HepG2 (cell line): Measurements from ENCODE around the gene MIF. TPM values are rescaled to one million over a fixed set of nuclear protein-coding genes. Genes with fewer than 3 reads are reported as not detected.

ENCODE experiments used
- BRD4 ChIP-seq: sonication (generic); formaldehyde crosslinking; IDR thresholded peaks from 2 replicates; pipeline ENCODE4 v1.4.0; 2020; ENCODE audit warnings: missing genetic modification reagents
- CAMTA2 ChIP-seq: sonication (generic); formaldehyde crosslinking; IDR thresholded peaks from 2 replicates; pipeline ENCODE4 v1.4.0; 2020; ENCODE audit warnings: mild to moderate bottlenecking, missing genetic modification reagents, borderline replicate concordance
- DRAP1 ChIP-seq: IDR thresholded peaks from 2 replicates; pipeline ENCODE4 v1.6.1; 2016; ENCODE audit warnings: missing genetic modification reagents, missing compliant biosample characterization
- E2F2 ChIP-seq: sonication (generic); formaldehyde crosslinking; IDR thresholded peaks from 2 replicates; pipeline ENCODE4 v1.4.0; 2020; ENCODE audit warnings: missing genetic modification reagents, borderline replicate concordance
- ERF ChIP-seq: IDR thresholded peaks from 2 replicates; pipeline ENCODE4 v1.6.1; 2018; ENCODE audit warnings: missing biosample characterization, missing genetic modification reagents
- ETV6 ChIP-seq: sonication (generic); formaldehyde crosslinking; conservative IDR thresholded peaks from 2 replicates; pipeline ENCODE4 v1.4.0; 2020; ENCODE audit warnings: missing genetic modification reagents
- FOXP1 ChIP-seq, 2 experiments: fragments of 450-650 bp in 1 of 2; IDR thresholded peaks; 2 replicates each; pipeline ENCODE4 v1.6.1; 2017 to 2018; ENCODE audit warnings: antibody characterized with exemption in 1 of 2
- NFATC3 ChIP-seq: sonication (generic); formaldehyde crosslinking; IDR thresholded peaks from 2 replicates; pipeline ENCODE4 v1.5.1; 2020; ENCODE audit warnings: mild to moderate bottlenecking, missing genetic modification reagents
- NFKB2 ChIP-seq: sonication (generic); formaldehyde crosslinking; IDR thresholded peaks from 2 replicates; pipeline ENCODE4 v1.4.0; 2020; ENCODE audit warnings: missing genetic modification reagents, borderline replicate concordance
- NR1H2 ChIP-seq: sonication (generic); formaldehyde crosslinking; IDR thresholded peaks from 2 replicates; pipeline ENCODE4 v1.8.1; 2022; ENCODE audit warnings: low read depth, missing genetic modification reagents, borderline replicate concordance
- PCBP1 ChIP-seq: fragments of 200-400 bp; formaldehyde crosslinking; IDR thresholded peaks from 2 replicates; pipeline ENCODE4 v1.6.1; 2017; ENCODE audit warnings: mild to moderate bottlenecking, low read depth, low read length, borderline replicate concordance
- PITX1 ChIP-seq: sonication (generic); formaldehyde crosslinking; IDR thresholded peaks from 2 replicates; pipeline ENCODE4 v1.5.1; 2020; ENCODE audit warnings: mild to moderate bottlenecking, missing genetic modification reagents
- POLR2AphosphoS2 ChIP-seq: IDR thresholded peaks from 2 replicates; pipeline ENCODE4 v1.6.1; 2011; ENCODE audit warnings: low read depth, low read length, improper control_type of control experiment
- RBM22 ChIP-seq: fragments of 200-400 bp; formaldehyde crosslinking; optimal IDR thresholded peaks from 2 replicates; pipeline ENCODE3; 2017; ENCODE audit warnings: mild to moderate bottlenecking, low read length, moderate library complexity
- TFAP4 ChIP-seq: sonication (generic); IDR thresholded peaks from 2 replicates; pipeline ENCODE4 v1.6.1; 2016; ENCODE audit warnings: low read depth, borderline replicate concordance
- TMF1 ChIP-seq: sonication (generic); formaldehyde crosslinking; IDR thresholded peaks from 2 replicates; pipeline ENCODE4 v1.8.1; 2022; ENCODE audit warnings: low read depth, missing genetic modification reagents
- WIZ ChIP-seq: sonication (generic); formaldehyde crosslinking; IDR thresholded peaks from 2 replicates; pipeline ENCODE4 v1.5.1; 2020; ENCODE audit warnings: mild to moderate bottlenecking, missing genetic modification reagents
- ZIK1 ChIP-seq: sonication (generic); formaldehyde crosslinking; IDR thresholded peaks from 2 replicates; pipeline ENCODE4 v1.5.0; 2020; ENCODE audit warnings: mild to moderate bottlenecking, low read depth, missing genetic modification reagents, borderline replicate concordance
- ZNF205 ChIP-seq: IDR thresholded peaks from 2 replicates; pipeline ENCODE4 v1.6.1; 2018; ENCODE audit warnings: missing biosample characterization, missing genetic modification reagents
- ZNF207 ChIP-seq: fragments of 450-650 bp; IDR thresholded peaks from 2 replicates; pipeline ENCODE4 v1.6.1; 2016; ENCODE audit warnings: antibody characterized with exemption, borderline replicate concordance
- ZNF609 ChIP-seq: sonication (generic); formaldehyde crosslinking; IDR thresholded peaks from 2 replicates; pipeline ENCODE4 v1.4.0; 2020; ENCODE audit warnings: mild to moderate bottlenecking, missing genetic modification reagents, borderline replicate concordance
- ZNF713 ChIP-seq: sonication (generic); formaldehyde crosslinking; IDR thresholded peaks from 2 replicates; pipeline ENCODE4 v1.4.0; 2020; ENCODE audit warnings: mild to moderate bottlenecking, missing genetic modification reagents
- polyA plus RNA-seq, 8 experiments: library from polyadenylated mRNA; depleted of rRNA in 3 of 8; stranded (reverse) in 7 of 8; unstranded in 1 of 8; fragments of >200 nt; fragmentation: Illumina TruSeq in 4 of 8; extraction: Trizol in 4 of 8; gene quantifications; 2 replicates each; pipeline versions ENCODE4 v1.2.1 to v1.2.3, GENCODE V29; 2011 to 2016; ENCODE audit warnings: low read depth in 4 of 8, missing spikeins in 1 of 8, mixed read lengths in 1 of 8; ENCODE audit not compliant: insufficient read depth in 1 of 8
- total RNA-seq, 5 experiments: library from RNA; depleted of rRNA; stranded (reverse); fragments of >200 nt; fragmentation: Illumina TruSeq; extraction: Trizol; gene quantifications; 2 replicates each; pipeline ENCODE4 v1.2.3, GENCODE V29; 2016; ENCODE audit warnings: low read depth in 1 of 5

Gene MIF
- total and polyA plus RNA-seq, 2 of the 13 experiments (the other 11 are each of a cell fraction or from before 2014, with no cell fraction given) = 634 to 675 TPM

- TF ChIP-seq E2F2 (CRISPR knock-in tag) (peak; percentile 75), FOXP1 (IDR thresholded peaks at IDR 0.05) (no peak), FOXP1 (CRISPR knock-in tag; IDR thresholded peaks at IDR 0.05) (no peak), PCBP1 (no peak), CAMTA2 (CRISPR knock-in tag) (no peak), ZNF207 (no peak), BRD4 (CRISPR knock-in tag) (peak; percentile 61; the same call in 1 of the 2 replicates), TMF1 (CRISPR knock-in tag) (no peak), TFAP4 (no peak), PITX1 (CRISPR knock-in tag) (peak; percentile 63), ZNF205 (CRISPR knock-in tag) (0 out of 2 replicates have a peak, but pooled peaks have one; percentile 81), NFATC3 (CRISPR knock-in tag) (peak; percentile 85; the same call in 1 of the 2 replicates), ERF (CRISPR knock-in tag) (peak; percentile 95), NFKB2 (CRISPR knock-in tag) (peak; percentile 91; the same call in 1 of the 2 replicates), DRAP1 (CRISPR knock-in tag) (peak; percentile 95), ETV6 (0 out of 2 replicates have a peak, but pooled peaks have one; percentile 42), ZNF609 (CRISPR knock-in tag) (peak; percentile 37; the same call in 1 of the 2 replicates), ZIK1 (CRISPR knock-in tag) (peak; percentile 65; the same call in 1 of the 2 replicates), POLR2AphosphoS2 (no peak), RBM22 (peak; percentile 90), WIZ (no peak; the same call in 1 of the 2 replicates), NR1H2 (CRISPR knock-in tag) (no peak), ZNF713 (0 out of 2 replicates have a peak, but pooled peaks have one; percentile 33)
These were observed 19.6 kb downstream of the MIF start (continued) for GRCh38 chr22:23913661-23914353.
